Measurements from ENCODE around the gene METTL13.

The METTL13 gene, protein sequence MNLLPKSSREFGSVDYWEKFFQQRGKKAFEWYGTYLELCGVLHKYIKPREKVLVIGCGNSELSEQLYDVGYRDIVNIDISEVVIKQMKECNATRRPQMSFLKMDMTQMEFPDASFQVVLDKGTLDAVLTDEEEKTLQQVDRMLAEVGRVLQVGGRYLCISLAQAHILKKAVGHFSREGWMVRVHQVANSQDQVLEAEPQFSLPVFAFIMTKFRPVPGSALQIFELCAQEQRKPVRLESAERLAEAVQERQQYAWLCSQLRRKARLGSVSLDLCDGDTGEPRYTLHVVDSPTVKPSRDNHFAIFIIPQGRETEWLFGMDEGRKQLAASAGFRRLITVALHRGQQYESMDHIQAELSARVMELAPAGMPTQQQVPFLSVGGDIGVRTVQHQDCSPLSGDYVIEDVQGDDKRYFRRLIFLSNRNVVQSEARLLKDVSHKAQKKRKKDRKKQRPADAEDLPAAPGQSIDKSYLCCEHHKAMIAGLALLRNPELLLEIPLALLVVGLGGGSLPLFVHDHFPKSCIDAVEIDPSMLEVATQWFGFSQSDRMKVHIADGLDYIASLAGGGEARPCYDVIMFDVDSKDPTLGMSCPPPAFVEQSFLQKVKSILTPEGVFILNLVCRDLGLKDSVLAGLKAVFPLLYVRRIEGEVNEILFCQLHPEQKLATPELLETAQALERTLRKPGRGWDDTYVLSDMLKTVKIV

DNA sequence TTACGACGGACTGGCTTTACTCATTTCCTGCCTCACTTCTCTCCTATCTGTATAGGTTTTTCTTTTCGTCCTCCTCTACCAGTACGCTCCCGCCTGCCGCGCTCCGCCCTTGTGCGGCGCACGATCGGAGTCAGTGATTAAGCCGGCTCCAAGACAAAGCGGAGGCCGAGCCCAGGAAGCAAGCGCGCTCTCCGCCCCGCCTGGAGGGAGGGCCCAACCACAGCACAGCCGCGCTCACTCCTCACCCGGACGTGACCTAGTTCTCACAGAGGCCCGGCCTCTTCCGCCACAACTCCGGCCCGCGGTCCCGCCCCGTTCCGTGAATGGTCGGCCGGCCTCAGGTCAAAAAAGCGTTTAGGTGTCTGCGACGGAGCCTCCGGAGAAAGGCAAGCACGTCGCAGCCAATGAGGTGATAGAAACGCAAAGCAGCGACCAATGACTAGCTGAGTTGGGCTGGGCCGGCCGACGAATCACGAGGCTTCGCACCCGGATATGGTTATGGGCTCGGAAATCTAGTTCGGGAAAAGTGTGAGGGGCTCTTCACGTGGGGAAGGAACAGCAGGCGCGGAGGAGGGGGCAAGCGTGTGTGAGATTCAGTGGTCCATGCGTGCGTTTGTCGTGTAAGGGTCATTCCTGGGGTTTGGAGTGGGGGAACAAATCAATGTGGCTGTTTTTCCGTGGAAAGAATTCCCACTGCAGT lies at the start of gene METTL13:
METTL13 (plus strand) TSS at position 485 of the 700 bp plus-strand sequence. CDS start 308 bp downstream, outside the sequence.
- DNase-seq, result peak; percentile 98

DNA sequence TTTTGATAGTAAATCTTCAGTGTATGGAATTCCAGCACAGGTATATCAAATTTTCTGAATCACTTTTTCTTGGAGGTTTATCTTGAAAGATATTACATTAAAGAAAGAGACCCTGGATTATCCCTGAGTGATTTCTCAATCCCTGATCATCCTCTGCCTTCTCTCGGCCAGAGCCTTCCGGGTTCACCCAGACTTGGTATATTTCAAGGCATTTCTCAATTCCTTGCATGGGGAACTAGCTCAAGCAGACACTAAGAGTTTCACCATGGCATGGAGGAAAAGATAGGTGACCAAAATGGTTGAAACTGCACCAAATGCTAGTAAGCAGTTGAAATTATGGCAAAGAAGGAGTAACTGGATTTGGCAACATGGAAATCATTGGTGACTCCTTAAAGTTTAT lies 45.3 kb upstream of the METTL13 start:
- no peak for DNase-seq

DNA sequence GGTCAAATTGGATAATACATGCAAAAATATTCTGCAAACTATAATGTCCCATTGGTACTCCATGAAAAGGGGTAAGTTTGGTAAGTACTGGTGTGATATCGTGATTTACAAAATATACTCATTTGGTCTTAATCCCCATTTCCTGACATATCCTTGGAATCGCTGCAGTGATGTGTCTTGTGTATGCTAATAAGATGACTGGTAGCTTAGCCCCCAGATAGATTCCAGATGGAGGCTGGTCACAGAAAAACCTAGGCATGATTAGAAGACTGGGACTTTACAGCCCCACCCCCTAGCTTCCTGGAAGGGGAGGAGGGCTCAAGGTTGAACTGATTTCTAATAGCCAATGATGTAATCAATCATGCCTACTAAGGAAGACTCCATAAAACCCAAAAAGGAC lies 42.5 kb upstream of the METTL13 start:
- DNase-seq, result peak in 1 of 2 donors; percentile 20

DNA sequence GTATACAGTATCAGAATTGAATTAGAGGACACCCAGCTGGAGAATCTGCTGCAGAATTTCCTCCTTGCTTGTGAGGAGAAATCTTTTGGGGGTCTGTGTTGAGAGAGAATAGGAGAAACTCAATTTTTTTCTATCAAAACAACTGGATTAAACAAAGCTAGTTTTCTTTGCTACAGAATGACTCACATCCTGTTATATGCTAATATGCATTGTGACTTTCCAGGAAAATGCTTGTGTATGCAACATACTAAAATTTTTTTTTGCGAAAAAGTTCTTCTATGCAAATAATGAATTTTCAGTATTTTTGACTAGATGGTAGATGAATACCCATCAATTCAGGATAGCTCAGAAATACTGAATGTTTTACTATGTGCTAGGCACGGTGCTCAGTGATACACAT lies 41.8 kb upstream of the METTL13 start:
- DNase-seq, result peak in 1 of 2 donors; percentile 33

DNA sequence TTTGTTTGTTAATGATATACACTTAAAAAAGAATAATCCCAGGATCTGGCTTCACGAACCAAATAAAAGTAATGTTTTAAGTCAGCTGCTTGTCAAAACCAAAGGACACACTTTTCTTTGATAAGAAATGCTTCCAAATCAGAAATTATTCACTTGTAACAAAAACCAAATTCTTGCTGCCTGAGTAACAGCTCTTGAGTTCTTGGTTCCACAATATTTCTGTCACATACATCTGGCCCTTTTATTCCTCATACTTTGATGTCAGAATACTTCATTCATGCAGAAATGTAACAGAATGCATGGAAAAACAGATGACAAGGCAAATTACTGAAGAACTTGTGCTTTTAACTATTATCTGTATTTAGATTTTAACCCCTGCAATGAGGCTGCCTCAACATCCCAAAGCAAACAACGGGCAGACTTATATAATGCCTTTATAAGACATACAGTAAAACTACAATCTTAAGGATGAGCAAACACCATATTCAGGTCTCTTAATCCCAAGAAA lies 41.0 kb upstream of the METTL13 start:
- no peak for DNase-seq

DNA sequence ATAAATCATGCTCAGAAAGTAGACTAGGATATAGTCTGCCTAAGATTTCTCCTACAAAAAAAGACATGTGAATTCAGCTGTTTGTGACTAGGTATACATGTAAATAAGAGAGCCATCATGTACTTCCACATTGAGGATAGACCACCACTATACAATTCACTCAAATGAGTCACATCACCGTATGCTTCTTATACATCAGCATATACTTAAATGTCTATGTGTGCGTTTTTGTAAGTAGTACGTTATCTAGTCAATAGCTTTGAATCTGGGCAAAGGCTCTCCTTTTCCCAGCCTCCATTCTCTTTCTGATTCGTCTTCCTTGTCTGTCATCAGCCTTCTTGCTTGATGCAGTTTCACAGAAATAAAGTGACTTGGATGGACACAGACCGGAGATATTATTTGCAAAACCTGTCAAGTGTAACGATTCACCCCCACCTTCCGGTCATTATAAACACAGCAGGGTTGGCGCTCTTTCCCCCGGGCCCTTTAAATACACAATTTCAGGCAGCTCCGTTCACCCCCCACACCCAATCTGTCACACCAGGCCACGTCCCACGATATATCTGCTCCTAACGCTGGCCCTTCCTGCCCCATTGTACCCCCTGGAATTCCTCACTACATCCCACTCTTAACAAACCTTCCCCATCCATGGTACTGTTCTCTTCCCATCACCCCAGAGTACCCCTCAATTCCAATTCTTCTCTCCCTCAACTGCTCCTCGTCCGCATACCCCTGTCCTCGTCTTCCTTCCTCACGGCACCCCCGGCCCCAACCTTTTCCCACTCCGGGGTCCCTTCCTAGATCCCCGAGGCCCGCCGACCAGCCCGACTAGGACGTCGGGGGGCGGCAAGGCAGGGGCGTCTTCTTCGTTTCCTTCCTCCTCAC lies 40.2 kb upstream of the METTL13 start:
- peak; percentile 36 to 63 for DNase-seq

DNA sequence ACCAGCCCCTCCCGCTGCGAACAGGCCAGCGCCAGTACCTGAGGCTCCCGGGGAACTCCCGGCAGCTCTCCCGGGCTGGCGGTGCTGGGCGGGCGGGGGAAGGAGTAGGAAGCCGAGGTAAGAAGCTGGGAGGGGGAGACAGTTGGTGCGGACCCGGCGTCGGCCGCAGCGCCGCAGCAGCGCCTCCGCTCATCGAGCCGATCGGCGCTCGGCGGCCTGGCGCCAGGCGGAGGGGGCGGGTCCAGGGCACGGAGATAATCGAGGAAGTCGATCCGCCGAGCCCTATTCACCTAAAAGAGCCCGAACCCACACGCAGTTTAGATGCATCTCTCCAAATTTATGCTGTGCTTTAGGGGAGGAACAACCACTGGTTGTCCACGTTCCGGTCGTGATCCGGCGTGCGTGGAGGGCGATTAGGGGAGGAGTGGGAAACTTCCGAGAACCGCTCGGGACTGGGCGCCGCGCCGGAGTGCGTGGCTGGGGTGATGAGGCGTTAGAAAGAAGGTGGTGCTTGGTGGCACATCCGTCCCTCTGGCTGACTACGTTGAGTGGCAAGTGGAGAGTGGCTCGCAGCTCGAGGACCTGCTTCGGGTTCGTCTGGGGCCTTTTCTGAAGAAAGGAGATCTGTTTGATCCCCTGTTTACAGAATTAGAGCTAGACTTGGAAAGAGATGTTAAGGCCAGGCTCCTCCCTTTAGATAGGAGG lies 39.4 kb upstream of the METTL13 start, which contains the start of gene VAMP4:
VAMP4 (minus strand) TSS at position 194 of the 705 bp plus-strand sequence. CDS start 3,651 bp downstream, outside the sequence.
- DNase-seq, result peak; percentile 81 to 90

DNA sequence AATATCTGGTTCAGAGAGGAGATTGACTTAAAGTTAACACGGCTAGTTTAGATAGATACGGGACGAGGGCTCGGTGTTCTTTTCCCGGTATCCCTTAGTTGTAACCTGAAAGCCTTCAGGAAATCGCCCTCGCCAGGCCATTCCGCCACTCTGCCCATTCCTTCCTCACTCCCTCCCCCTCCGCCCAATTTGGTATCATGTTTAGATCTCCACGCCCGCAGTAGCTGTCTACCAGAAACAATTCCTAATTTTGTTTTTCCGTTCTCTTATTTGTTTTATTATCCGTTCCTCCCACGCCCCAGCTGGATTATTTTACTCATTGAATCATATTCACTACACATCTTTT lies 38.9 kb upstream of the METTL13 start:
- DNase-seq, result no peak

DNA sequence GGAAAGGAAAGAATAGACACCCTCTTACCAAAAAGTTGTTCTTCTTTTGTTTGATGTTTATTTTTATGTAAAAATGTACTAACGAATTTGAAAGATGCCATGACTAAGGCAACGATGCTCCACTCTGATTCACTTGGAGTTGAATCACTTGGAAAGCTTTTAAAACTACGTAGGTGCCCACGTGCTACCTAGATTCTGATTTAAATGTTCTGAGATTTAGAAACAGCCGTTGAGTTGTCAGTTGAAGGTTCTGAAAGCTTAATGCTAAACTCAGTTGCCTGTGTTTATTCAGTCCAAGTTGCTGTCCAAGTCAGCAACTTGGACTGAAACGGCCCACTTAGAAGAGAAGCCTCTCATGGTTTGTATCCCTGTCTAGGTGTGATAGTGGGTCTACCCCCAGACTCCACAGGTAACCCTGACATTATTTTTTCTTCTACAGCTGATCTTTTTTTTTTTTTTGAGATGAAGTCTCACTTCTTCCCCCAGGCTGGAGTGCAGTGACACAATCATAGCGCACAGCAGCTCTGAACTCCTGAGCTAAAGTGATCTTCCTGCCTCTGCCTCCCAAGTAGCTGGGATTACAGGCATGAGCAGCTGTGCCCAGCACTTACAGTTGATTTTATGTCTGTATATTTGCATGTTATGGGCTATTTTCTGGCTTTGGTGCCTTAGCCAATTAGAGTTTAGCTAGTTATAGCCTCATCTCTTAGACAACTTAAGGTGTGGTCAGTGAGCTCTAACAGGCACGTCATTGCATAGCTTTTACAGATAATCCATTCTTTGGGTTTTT lies 38.2 kb upstream of the METTL13 start:
- peak in 1 of 2 donors; percentile 9 for DNase-seq

DNA sequence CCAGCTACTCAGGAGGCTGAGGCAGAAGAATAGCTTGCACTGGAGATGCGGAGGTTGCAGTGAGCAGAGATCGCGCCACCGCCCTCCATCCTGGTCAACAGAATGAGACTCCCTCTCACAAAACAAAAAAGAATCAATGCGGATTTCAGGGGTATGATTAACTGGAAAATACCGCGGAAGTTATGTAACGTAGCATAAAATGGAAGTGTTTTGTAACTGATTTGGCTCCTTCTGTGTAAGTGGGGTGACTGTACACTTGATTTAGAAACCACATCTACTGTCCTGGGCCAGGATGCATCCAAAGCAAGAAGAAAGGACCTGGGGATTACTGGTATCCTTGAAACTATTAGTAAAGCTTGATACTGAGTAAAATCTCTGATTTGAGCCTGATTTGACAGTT lies 36.5 kb upstream of the METTL13 start:
- DNase-seq, result peak in 1 of 2 donors; percentile 5

DNA sequence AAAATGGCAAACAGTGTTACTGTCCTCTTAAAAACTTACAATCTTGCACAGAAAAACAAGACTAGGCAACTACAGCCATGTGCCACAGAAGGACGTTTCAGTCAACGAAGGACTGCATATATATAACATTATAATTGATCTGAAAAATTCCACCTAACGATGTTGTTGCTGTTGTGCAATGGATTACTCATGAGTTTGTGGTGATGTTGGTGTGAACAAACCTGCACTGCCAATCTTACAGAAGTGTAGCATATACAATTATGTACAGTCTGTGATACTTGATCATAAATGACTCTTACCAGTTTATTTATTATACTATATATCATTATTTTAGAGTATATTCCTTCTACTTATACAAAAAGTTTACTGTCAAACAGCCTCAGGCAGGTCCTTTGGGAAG lies 32.8 kb upstream of the METTL13 start:
- no peak for DNase-seq

DNA sequence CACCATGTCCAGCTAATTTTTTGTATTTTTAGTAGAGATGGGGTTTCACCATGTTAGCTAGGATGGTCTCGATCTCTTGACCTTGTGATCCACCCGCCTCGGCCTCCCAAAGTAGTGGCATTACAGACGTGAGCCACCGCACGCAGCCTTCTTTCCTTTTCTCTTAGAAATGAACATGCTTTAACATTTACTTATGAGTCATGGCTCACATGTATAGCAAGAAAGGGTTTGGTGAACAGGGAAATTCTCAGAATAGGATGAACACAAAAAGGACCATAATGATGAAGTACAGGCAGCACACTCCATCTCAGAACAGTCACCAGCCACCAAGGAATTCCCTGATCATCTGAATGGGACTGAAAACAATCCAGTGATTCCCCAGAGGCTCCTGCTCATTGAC lies 30.2 kb upstream of the METTL13 start:
- DNase-seq, result no peak

DNA sequence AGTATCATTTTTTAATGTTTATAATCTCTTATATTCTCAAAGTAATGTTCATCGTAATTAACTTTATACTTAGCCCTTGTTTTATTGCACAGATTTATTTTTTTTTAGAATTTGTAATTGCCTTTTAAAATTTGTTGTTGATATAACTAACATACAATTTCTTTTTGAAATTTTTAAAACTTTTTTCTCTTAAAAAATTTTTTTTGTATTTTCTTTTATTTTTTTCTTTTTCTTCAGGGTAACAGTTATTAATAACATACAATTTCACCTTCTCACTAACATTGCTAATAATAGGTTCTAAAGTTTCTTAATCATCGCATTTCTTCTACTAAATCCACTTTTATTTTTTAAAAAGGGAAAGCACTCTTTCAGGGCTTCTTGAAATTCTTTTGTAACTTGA lies 28.3 kb upstream of the METTL13 start:
- DNase-seq, result no peak

DNA sequence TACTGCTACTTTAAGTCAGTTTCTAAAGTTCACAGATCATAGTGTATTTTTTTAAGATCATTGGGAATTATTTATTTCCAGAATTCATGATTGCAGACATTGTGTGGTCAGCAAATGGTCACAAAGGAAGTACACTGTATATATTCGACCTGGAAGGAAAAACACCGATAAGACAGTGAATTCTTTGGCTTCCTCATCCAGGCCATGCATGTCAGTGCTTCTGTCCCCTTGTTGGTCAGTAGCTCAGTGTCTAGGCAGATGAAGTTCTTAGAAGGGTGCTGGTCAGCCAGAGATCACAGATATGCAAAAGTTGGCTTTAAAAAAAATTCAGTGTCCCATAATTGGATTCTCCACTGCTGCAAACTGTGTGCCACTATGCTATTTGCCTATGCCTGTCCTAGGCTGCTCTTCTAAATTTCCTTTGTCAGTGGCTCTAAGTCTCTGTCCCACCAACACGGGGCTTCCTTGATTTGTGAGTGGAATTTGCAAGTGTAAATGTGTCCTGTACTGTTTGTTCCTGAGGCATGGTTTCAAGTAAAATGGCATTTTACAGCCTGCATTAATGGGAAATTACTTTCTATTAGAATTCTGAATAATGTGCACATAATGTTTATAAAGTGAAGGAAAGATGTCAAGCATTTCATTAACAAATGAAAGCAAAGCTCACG lies 27.6 kb upstream of the METTL13 start:
- DNase-seq, result no peak

DNA sequence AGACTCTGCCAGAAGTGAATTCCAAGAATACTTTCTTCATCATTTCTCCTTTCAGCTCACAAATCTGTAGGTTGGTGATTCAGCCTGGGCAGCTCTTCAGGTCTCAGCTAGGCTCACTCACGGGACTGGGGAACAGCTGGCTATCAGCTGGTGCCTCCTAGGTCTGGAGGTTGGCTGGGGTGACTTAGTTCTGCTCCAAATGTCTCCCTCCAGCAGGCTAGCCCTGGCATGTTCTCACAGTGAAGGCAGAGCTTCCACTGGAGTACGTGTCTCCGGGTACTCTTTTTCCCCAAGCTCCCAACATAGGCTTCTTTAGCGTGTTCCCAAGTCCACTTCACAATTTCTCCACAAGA lies 27.1 kb upstream of the METTL13 start:
- DNase-seq, result no peak

DNA sequence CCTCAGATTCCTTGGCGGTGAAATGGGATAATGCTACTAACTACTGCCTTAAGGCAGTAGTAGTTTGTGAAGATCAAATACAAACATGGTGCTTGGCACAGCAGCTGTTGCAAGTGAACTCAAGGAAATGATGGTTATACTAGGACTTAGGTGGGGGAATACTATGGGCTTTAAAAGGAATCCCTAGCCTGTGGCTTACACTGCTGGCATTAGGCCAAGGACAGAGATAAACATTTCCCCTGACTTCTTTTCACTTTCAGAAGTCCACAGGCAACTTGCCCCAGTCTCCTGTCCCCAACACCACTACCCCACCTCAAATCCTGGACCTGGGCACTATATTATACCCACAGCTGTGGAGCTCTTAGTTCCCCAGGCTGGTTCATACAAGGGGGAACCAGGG lies 26.5 kb upstream of the METTL13 start:
- no peak for DNase-seq

DNA sequence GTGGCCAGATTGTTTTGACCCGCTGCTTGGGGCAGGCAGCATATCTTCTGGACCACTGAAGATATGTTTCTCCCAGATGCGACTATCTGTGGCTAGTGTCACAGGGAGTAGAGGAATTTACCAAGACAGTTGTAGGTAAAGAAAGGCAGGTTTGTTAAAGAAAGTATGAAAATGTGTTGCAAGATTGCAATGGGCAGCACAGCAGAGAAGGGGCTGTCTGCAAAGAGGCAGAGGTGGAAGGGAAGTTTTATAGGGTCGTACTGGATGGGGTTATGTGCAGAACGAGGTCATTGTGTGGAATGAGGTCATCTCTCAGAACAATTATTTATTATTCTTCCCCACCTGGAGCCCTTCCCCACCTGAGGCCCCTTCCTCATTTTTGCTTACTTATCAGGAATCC lies 24.6 kb upstream of the METTL13 start:
- no peak for DNase-seq

DNA sequence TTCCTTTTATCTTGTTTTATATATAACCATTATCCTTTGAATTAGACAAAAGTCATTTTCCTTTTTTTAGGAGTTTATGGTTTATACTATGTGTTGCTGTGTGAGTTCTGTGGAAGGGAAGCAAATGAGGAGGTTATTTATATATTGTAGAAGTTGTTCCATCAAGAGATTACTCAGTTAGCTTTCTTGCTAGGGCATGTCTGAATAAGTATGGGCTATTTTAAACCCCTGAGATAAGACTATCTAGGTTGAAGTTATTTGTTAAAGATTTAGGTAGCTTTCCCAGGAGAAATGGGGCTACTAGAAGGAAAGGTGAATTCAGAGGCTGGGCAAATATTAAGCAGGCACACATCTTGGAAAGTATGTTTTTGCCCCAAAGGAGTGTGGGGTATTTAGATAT lies 23.4 kb upstream of the METTL13 start:
- DNase-seq, result no peak

DNA sequence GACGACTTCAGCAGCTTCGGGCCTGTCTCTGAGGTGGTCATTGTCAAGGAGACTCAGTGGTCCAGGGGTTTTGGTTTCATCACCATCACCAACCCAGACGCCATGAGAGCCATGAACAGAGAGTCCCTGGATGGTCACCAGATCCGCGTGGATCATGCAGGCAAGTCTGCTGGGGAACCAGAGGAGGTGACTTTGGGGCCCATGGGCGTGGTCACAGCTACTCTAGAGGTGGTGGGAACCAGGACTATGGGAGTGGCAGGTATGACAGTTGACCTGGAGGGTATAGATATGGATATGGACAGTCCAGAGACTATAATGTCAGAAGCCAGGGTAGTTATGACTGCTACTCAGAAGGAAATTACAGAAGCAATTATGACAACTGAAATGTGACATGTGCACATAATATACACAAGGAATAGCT lies 19.3 kb upstream of the METTL13 start:
- DNase-seq, result no peak

DNA sequence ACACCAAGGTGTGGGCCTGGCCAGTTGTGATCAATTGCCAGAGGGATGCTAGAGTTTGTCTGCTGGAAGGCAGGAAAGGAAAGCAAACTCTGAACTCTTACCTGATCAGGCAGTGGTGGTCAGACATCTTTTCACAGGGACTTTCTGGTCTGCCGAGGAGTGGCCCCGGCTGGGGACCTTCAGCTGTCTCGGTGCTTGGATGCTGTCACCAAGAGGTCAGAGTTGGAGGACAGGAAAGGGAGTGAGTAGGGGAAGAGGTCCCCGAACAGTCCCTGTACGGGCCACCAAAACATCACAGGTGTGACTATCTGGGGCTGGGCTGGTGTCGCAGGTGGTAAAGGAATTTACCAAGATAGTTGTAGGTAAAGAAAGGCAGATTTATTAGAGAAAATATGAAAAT lies 17.7 kb upstream of the METTL13 start:
- no peak for DNase-seq

Data from CD4-positive, alpha-beta T cell treated with Interferon alpha-2 for 1 hour (primary cell).